Mesodermal cell (in vitro differentiated cells): ENCODE data around the gene CA5A.
"Not testable (repeated sequence)": the region's sequence is repeated elsewhere in the genome, so short reads cannot be mapped to it uniquely, and the experiment has no call there.

ENCODE experiments used
- H3K27ac ChIP-seq: 2 replicates; pipeline ENCODE4 v1.7.0; 2013; ENCODE audit warnings: mild to moderate bottlenecking, low read depth, low read length, moderate library complexity; ENCODE audit not compliant: severe bottlenecking
- H3K36me3 ChIP-seq: 2 replicates; pipeline ENCODE4 v1.7.1; 2013; ENCODE audit warnings: mild to moderate bottlenecking, low read length, moderate library complexity; ENCODE audit not compliant: control insufficient read depth, insufficient read depth
- H3K4me1 ChIP-seq: one replicate; pipeline ENCODE4 v1.7.1; 2013; ENCODE audit warnings: mild to moderate bottlenecking, low read length; ENCODE audit not compliant: insufficient read depth, control insufficient read depth, poor library complexity, severe bottlenecking
- H3K4me3 ChIP-seq: 2 replicates; pipeline ENCODE4 v1.7.0; 2013; ENCODE audit warnings: low read length, control low read depth, mild to moderate bottlenecking; ENCODE audit not compliant: insufficient read depth, poor library complexity, severe bottlenecking; ENCODE audit errors: extremely low read depth
- H3K9me3 ChIP-seq: 2 replicates; pipeline ENCODE4 v1.7.1; 2013; ENCODE audit warnings: mild to moderate bottlenecking, low read length, moderate library complexity; ENCODE audit not compliant: control insufficient read depth
- WGBS, 2 experiments: methylation state at CpG; one replicate each; pipeline ENCODE4 v1.1.5; 2013; ENCODE audit warnings: missing lambda C conversion rate in 2 of 2; ENCODE audit not compliant: insufficient coverage in 2 of 2; 5-methylcytosine and 5-hydroxymethylcytosine counted together

The CA5A gene

DNA sequence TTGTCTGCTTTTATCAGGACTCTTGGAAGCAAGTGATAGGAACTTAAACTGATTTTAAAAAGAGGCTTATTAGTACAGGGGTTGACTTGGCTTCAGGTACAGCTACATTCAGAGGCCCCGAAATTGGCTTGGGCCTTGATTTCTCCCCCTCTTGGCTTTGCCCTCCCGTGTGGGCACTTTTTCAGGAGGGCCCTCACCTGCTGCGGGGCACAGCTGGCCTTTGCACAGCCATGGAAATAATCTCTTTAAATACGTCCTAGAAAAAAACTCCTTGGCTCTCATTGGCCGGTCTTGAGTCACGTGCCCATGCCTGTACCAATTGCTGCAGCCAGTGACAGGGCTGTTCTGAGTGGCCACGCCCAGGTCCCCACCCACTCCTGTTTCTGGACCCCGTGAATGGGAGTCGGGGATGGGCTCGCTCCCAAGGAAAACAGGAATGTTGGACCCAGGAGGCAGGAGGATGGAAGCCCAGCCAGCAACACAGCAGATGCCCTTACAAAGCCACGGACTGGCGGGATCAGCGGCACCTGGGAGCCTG, 15.0 kb downstream of the CA5A start:
- no peaks in the 10 kb centered on the region for H3K36me3 ChIP-seq
- H3K4me1 ChIP-seq = no peaks in the 10 kb centered on the region
- H3K27ac ChIP-seq = no peak overlapping the region
- 92 to 93% methylated on average over 9 to 12 of the region's 13 CpGs for WGBS, 2 experiments
- no peaks in the 10 kb centered on the region for H3K9me3 ChIP-seq
- no peak overlapping the region for H3K4me3 ChIP-seq

DNA sequence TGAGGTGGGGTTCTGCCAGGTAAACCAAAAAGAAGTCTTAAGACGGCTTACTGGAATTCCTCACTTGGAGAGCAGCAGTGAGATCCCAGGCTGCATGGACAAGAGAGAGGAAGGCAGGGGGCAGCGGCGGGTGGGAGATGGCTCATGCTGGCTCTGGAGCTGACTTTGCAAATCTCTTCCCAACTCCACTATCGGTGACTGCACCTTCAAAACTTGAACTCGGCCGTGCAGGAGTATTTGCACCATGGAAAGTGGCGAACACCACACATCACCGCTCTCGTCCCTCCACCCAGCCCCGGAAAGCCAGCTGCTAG, 16.7 kb downstream of the CA5A start:
- Histone ChIP-seq H3K27ac (no peak overlapping the region), H3K4me1 (no peaks in the 10 kb centered on the region), H3K9me3 (no peaks in the 10 kb centered on the region), H3K4me3 (no peak overlapping the region), H3K36me3 (no peaks in the 10 kb centered on the region)
- 79 to 80% methylated on average over 3 to 10 of the region's 10 CpGs for WGBS, 2 experiments

DNA sequence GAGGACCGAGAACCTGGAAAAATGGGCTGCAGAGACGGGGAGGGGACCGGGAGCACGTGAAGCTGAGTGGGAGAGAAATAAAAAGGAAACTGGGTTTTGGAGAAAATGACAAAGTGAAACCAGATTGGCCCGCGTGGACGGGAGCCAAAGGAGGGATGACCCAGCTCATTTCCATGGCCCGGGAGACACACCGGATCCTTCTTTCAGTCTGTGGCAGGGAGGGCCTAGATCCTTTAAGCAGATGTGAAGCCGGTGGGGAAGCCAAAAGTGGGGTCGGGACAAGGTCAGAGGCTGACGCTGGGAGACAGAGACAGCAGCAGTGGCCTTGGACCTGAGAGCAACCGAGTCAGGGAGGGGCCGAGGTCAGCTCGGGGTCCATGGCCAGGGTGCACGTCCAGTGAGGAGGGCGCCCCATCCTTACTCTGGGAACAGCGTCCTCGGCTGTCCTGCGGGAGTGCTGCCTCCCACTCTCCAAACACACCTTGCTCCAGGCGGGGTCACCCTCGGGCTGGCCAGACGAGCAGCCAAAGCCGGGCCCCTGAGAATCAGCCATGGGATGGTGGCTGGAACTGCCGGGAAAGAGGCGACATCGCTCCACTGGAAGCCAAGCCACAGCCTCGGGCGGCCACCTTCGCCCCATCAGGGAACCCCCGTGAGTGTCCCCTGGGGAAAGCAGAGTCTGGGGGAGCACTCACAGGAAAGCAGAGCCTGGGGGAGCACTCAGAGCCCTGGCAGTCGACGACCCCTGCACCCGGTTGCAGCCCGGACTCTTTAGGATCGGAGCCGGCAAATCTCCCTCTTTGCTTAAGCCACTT, 17.3 kb downstream of the CA5A start:
- Histone ChIP-seq H3K9me3 (no peaks in the 10 kb centered on the region), H3K36me3 (no peaks in the 10 kb centered on the region), H3K4me1 (no peaks in the 10 kb centered on the region), H3K27ac (no peak overlapping the region), H3K4me3 (no peak overlapping the region)
- 90 to 91% methylated on average over 32 to 37 of the region's 37 CpGs for WGBS, 2 experiments

DNA sequence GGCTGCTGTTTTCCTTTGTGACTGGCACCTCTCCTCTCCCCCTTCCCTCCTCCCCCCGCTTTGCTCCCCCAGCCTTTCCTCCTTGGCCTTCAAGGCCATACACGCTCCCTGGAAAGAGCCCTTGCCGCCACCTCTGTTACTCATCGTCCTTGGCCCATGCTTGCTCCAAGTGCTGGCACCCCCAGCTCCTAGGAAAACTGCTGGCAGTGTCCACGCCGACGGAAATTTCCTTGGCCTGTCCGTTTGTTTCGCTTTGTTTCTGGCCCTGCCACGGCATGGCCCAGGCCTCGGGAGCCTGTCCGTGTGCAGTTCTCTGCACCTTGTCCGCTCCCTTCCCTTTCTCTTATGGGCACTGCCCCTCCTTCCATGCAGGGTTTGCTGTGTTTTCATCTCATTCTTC, 18.0 kb downstream of the CA5A start:
- 84 to 87% methylated on average over 9 to 10 of the region's 13 CpGs for WGBS, 2 experiments
- Histone ChIP-seq H3K36me3 (no peaks in the 10 kb centered on the region), H3K27ac (no peak overlapping the region), H3K4me3 (no peak overlapping the region), H3K9me3 (no peaks in the 10 kb centered on the region), H3K4me1 (no peaks in the 10 kb centered on the region)

DNA sequence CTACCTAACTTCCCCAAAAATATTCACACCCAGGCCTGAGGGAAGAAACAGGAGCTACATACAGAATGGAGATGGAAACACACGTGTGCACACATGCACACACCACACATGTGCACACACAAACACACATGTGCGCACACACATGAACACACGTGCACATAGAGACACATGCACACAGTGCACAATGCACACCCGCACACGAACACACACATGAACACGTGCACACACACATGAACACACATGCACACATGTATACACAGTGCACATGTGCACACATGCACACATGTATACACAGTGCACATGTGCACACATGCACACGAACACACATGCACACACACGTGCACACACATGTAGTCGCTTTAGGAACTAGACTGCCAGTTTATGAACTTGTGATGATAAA, 18.8 kb downstream of the CA5A start:
- 87 to 90% methylated on average over 9 of the region's 9 CpGs for WGBS, 2 experiments
- no peaks in the 10 kb centered on the region for H3K9me3 ChIP-seq

DNA sequence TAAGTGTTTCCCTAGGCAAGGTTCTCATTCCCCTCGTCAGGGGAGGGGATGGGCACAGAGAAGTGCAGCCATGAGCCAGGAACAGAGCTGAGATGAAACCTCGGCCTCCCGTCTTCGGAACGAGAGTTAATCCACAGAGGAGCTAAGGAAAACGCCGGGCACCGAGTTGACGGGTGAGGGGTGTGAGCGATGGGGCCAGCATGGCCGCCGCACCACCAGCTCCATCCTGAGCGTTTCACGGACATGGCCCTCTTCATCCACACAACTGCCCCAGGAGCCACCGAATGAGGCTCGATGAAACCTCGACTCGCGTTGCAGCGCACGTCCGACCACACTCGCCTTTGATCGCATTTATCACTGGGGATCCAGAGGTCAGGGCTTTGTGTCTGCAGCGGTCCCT, 21.5 kb downstream of the CA5A start:
- Histone ChIP-seq H3K4me1 (no peaks in the 10 kb centered on the region), H3K4me3 (no peak overlapping the region), H3K36me3 (no peaks in the 10 kb centered on the region), H3K27ac (no peak overlapping the region), H3K9me3 (no peaks in the 10 kb centered on the region)
- WGBS, 2 experiments = 95% methylated on average over 22 to 24 of the region's 25 CpGs

More for the DNA sequence above, 18.8 kb downstream of the CA5A start:
- Histone ChIP-seq H3K27ac (no peak overlapping the region), H3K36me3 (no peaks in the 10 kb centered on the region), H3K4me3 (no peak overlapping the region), H3K4me1 (no peaks in the 10 kb centered on the region)

DNA sequence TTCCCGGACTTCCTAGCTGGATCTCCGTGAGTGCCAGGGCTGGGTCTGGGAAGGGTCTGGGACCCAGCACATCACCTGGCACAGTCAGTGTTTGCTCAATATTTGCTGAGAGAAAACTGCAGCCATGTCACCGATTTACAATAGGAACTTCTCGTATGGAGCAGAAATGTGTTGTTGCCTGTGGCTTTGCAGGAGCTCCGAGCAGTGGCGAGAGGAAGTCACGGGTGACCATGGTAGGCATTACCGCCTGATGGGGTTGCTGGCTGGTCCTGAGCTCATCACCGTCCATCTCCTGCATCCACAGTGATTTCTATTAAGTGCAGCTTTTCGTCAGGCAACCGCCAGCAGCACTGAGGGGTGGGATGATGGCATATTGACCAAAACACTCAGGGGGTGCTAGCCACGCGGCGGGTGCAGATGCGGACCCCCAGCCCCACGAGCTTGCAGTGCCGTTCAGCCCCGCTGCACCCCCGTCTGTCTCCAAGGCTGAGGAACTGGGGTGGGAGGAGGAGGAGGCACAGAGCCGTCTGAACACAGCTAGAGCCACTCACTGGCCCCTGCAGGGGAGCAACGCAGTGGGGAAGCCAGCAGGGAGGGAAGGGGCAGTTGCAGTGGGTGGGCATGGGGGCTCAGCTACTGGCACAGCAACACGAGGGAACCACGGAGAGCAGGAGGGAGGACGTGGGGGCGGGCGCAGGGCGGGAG, 22.2 kb downstream of the CA5A start:
- not testable (repeated sequence) for H3K36me3 ChIP-seq, H3K27ac ChIP-seq, H3K4me1 ChIP-seq, H3K4me3 ChIP-seq, H3K9me3 ChIP-seq
- 86 to 87% methylated on average over 14 to 21 of the region's 27 CpGs for WGBS, 2 experiments

DNA sequence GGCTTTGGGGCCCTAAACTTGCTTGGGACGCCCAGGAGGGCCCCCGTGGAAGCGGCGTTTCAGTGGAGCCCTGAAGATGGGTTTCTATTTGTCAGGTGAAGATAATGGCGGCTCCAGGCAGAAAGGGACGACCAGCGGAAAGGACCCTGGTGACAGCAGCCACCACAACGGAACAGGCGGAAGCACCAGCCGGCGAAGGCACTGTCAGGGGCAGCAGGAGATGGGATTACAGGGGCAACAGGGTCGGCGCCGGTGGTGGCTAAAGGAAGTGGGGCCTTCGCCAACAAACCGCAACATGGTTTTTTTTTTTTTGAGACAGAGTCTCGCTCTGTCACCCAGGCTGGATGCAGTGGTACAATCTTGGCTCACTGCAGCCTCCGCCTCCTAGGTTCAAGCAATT, 23.6 kb downstream of the CA5A start:
- 91 to 96% methylated on average over 18 of the region's 18 CpGs for WGBS, 2 experiments
- not testable (repeated sequence) for H3K4me3 ChIP-seq, H3K36me3 ChIP-seq, H3K27ac ChIP-seq, H3K4me1 ChIP-seq, H3K9me3 ChIP-seq

DNA sequence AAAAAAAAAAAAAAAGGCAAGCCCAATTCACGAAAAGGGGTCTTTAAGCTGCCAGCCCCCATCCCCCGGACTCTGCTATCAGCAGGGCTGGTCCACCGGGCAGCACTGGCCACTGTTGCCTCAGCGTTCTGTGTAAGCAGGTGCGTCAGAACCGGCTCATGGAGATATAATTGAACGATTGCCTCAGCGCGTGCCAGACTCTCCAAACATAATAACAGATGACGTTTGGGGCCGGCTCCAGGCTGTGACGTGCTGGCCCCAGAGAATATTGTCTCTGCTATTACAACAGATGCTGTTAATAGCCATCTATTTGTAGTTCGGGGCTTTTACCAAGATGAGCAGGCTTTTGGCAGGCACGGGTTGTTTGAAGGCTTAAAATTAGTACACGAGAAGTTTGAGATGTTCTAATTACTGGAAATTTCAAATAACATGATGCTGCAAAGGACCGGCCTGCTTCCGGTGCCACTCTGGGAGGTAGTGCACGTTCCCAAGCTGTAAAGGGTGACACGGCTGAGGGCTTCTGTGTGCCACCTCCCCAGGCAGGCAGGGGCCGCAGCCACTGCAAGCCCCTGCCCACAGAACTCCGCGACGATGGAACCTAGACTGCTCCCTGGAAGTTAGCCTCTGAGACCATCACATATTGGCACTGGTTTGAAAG, 25.1 kb downstream of the CA5A start:
- not testable (repeated sequence) for H3K27ac ChIP-seq, H3K36me3 ChIP-seq, H3K9me3 ChIP-seq, H3K4me3 ChIP-seq, H3K4me1 ChIP-seq
- WGBS, 2 experiments = 93 to 94% methylated on average over 18 to 19 of the region's 23 CpGs

DNA sequence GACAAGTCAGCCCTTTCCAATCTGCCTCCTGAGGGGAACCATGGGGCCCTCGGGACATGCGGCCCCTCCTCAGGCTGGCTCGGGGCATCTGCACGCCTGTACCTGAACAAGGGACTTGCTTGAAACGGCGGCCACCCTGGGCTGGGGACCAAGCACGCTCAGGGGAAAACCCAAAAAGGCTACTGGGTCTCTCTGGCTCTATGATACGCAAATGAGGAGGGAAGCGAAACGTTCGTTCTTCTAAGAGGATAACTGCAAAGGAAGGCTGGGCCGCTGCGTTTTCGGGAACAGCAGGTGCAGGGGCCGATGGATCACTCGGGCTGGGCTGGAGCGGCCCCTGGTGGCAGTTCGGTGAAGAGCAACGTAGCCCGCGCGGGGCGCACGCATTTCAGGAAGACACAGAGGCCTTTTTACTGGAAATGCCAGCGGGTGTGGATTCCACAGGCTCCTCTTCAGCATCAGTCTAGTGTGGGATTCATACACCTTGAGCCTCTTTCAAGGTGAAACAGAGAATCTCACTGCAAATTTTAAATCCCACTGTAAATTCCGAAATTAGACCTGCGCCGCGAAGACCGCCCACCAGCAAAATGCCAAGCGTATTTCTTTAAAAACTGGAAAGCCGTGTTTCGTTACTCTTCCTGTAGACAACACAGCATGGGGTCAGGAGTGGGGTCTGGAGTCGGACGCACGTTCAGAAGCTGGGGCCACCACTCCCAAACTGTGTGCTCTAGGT, 27.0 kb downstream of the CA5A start:
- H3K9me3 ChIP-seq, H3K36me3 ChIP-seq, H3K27ac ChIP-seq, H3K4me1 ChIP-seq, H3K4me3 ChIP-seq: not testable (repeated sequence)
- 39 to 40% methylated on average over 35 of the region's 36 CpGs for WGBS, 2 experiments
